ENCODE results near the gene TARP.

The TARP gene

GRCh38 chr7:38312821-38313220, 39.4 kb upstream of the TARP start:
- TF ChIP-seq, protein P1, sequence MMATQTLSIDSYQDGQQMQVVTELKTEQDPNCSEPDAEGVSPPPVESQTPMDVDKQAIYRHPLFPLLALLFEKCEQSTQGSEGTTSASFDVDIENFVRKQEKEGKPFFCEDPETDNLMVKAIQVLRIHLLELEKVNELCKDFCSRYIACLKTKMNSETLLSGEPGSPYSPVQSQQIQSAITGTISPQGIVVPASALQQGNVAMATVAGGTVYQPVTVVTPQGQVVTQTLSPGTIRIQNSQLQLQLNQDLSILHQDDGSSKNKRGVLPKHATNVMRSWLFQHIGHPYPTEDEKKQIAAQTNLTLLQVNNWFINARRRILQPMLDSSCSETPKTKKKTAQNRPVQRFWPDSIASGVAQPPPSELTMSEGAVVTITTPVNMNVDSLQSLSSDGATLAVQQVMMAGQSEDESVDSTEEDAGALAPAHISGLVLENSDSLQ (IDR thresholded peaks at IDR 0.05) = no peak
- TF ChIP-seq ELF4 (IDR thresholded peaks at IDR 0.05) (no peak), FOXA1 (IDR thresholded peaks at IDR 0.05) (no peak), ZNF384 (IDR thresholded peaks at IDR 0.05) (no peak), TARDBP (IDR thresholded peaks at IDR 0.05) (no peak), HDGF (IDR thresholded peaks at IDR 0.05; ENCODE audit: borderline replicate concordance) (no peak), FOXM1 (IDR thresholded peaks at IDR 0.05; ENCODE audit: borderline replicate concordance) (no peak), CTBP1 (IDR thresholded peaks at IDR 0.05; ENCODE audit: borderline replicate concordance) (no peak), ARNT (IDR thresholded peaks at IDR 0.05) (no peak), SP1 (IDR thresholded peaks at IDR 0.05) (no peak), BHLHE40 (IDR thresholded peaks at IDR 0.05; ENCODE audit: borderline replicate concordance) (no peak)
- no peak for DNase-seq (ENCODE audit: extremely low spot score)
- ChIA-PET POLR2A (no interaction called here), CTCF (interaction anchor here (1.1 kb wide), 1 partner anchor 33 kb away, joined by 4 read pairs; no protein-coding TSS in a partner anchor)

- ChIA-PET CTCF (interaction anchor here (0.7 to 0.9 kb wide), 2 partner anchors 24 to 96 kb away, joined by 3 to 6 read pairs; no protein-coding TSS in a partner anchor), POLR2A (no interaction called here)
- DNase-seq (ENCODE audit: extremely low spot score) = no peak
- no peak for TF ChIP-seq FOXA1 (IDR thresholded peaks at IDR 0.05)
- peak; percentile 33; the same call in 1 of the 2 replicates for TF ChIP-seq L3MBTL2 (conservative IDR thresholded peaks at IDR 0.05)
Observed at GRCh38 chr7:38311329-38311937, 38.0 kb upstream of the TARP start.

GRCh38 chr7:38310591-38311101, 37.2 kb upstream of the TARP start:
- ChIA-PET POLR2A (no interaction called here), CTCF (interaction anchor here (0.7 kb wide), 1 partner anchor 25 kb away, joined by 3 read pairs; no protein-coding TSS in a partner anchor)
- TF ChIP-seq L3MBTL2 (conservative IDR thresholded peaks at IDR 0.05) (no peak), FOXK2 (IDR thresholded peaks at IDR 0.05) (no peak), ARNT (IDR thresholded peaks at IDR 0.05) (no peak), NFRKB (IDR thresholded peaks at IDR 0.05) (no peak), TARDBP (IDR thresholded peaks at IDR 0.05) (no peak), ELF4 (IDR thresholded peaks at IDR 0.05) (no peak)
- TF ChIP-seq, protein P1 (IDR thresholded peaks at IDR 0.05) = no peak
- DNase-seq (ENCODE audit: extremely low spot score) = no peak

GRCh38 chr7:38309555-38309954, 36.1 kb upstream of the TARP start:
- ChIA-PET CTCF (interaction anchor here (0.8 kb wide), 1 partner anchor 9 kb away, joined by 3 read pairs; no protein-coding TSS in a partner anchor), POLR2A (no interaction called here)
- TF ChIP-seq CTBP1 (IDR thresholded peaks at IDR 0.05; ENCODE audit: borderline replicate concordance) = no peak
- TF ChIP-seq SUZ12 (IDR thresholded peaks at IDR 0.05) = no peak
- TF ChIP-seq, protein P1 (IDR thresholded peaks at IDR 0.05) = no peak
- DNase-seq (ENCODE audit: extremely low spot score) = no peak

GRCh38 chr7:38308140-38308539, 34.7 kb upstream of the TARP start:
- no peak for DNase-seq (ENCODE audit: extremely low spot score)
- ChIA-PET CTCF (interaction anchor here (0.9 kb wide), 1 partner anchor 92 kb away, joined by 4 read pairs; no protein-coding TSS in a partner anchor), POLR2A (no interaction called here)
- TF ChIP-seq HDGF (IDR thresholded peaks at IDR 0.05; ENCODE audit: borderline replicate concordance) = no peak
- no peak for TF ChIP-seq LEF1 (IDR thresholded peaks at IDR 0.05; ENCODE audit: borderline replicate concordance)
- no peak for TF ChIP-seq BHLHE40 (IDR thresholded peaks at IDR 0.05; ENCODE audit: borderline replicate concordance)
- TF ChIP-seq CTBP1 (IDR thresholded peaks at IDR 0.05; ENCODE audit: borderline replicate concordance) = no peak

DNA sequence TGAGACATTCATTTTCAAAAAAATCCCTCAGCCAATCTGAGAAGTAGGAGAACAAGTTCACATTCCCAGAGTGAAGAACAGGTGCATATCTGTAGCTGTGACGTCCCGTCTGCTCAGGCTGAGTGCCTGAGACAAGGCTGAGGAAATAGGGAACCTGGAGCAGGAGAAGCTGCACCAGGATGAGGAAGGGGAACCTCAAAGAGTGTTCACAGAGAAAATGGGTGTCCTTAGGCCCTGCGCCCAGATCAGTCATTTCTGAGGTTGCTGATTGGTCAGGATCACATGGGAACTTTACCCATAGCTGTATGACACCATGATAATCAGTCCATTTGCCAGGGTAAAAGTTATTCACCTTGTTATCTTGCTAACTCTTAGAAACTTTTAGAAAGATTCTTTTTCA, 34.2 kb upstream of the TARP start:
- DNase-seq (ENCODE audit: extremely low spot score) = no peak
- ChIA-PET POLR2A (no interaction called here), CTCF (interaction anchor here (0.9 kb wide), 1 partner anchor 92 kb away, joined by 4 read pairs; no protein-coding TSS in a partner anchor)
- TF ChIP-seq SUZ12 (IDR thresholded peaks at IDR 0.05) (no peak), FOXA1 (IDR thresholded peaks at IDR 0.05) (no peak), HDGF (IDR thresholded peaks at IDR 0.05; ENCODE audit: borderline replicate concordance) (no peak), CTBP1 (IDR thresholded peaks at IDR 0.05; ENCODE audit: borderline replicate concordance) (no peak), SP1 (IDR thresholded peaks at IDR 0.05) (no peak), FOXM1 (IDR thresholded peaks at IDR 0.05; ENCODE audit: borderline replicate concordance) (no peak), L3MBTL2 (conservative IDR thresholded peaks at IDR 0.05) (no peak), NFRKB (IDR thresholded peaks at IDR 0.05) (no peak), BHLHE40 (IDR thresholded peaks at IDR 0.05; ENCODE audit: borderline replicate concordance) (no peak), ARNT (IDR thresholded peaks at IDR 0.05) (no peak), ELF4 (IDR thresholded peaks at IDR 0.05) (no peak), ZNF384 (IDR thresholded peaks at IDR 0.05) (no peak), FOXK2 (IDR thresholded peaks at IDR 0.05) (no peak), TARDBP (IDR thresholded peaks at IDR 0.05) (no peak), LEF1 (IDR thresholded peaks at IDR 0.05; ENCODE audit: borderline replicate concordance) (no peak)
- TF ChIP-seq, protein P1 (IDR thresholded peaks at IDR 0.05) = no peak

Measured in HEK293T (cell line).